CD14-positive monocyte (primary cell): ENCODE data around the gene SHISA6. TPM values are rescaled to one million over a fixed set of nuclear protein-coding genes. Genes with fewer than 3 reads are reported as not detected.

Source experiments
- DNase-seq, 3 donors: peaks; one replicate each; pipeline ENCODE4 v3.0.0-alpha.2; 2011 to 2022
- H2AFZ ChIP-seq: 2 replicates; pipeline ENCODE4 v1.6.0; 2012; ENCODE audit warnings: mild to moderate bottlenecking, low read depth, low read length, inconsistent platforms; ENCODE audit not compliant: insufficient read depth, poor library complexity, severe bottlenecking
- H3K27ac ChIP-seq, 2 donors: 1 replicate in 1 of 2; 2 replicates in 1 of 2; pipeline ENCODE4 v1.5.1; 2012 to 2013; ENCODE audit warnings: low read length in 2 of 2, control low read depth in 1 of 2, inconsistent platforms in 1 of 2, low read depth in 1 of 2, mild to moderate bottlenecking in 1 of 2
- H3K27me3 ChIP-seq, 2 donors: one replicate each; pipeline versions ENCODE4 v1.6.0 to v1.6.1; 2011 to 2013; ENCODE audit warnings: low read length in 2 of 2; ENCODE audit not compliant: control insufficient read depth in 2 of 2, insufficient read depth in 2 of 2
- H3K36me3 ChIP-seq, 2 donors: replicated peaks in 1 of 2; 1 replicate in 1 of 2; 2 replicates in 1 of 2; pipeline versions ENCODE4 v1.5.1 to v1.6.1; 2012 to 2013; ENCODE audit warnings: low read length in 2 of 2, control low read depth in 1 of 2, inconsistent platforms in 1 of 2, mild to moderate bottlenecking in 1 of 2; ENCODE audit not compliant: insufficient read depth in 2 of 2, control insufficient read depth in 1 of 2
- H3K4me1 ChIP-seq, 2 donors: 1 replicate in 1 of 2; 2 replicates in 1 of 2; pipeline versions ENCODE4 v1.5.1 to v1.6.1; 2012 to 2013; ENCODE audit warnings: low read length in 2 of 2, control low read depth in 1 of 2, inconsistent platforms in 1 of 2, mild to moderate bottlenecking in 1 of 2, moderate library complexity in 1 of 2; ENCODE audit not compliant: insufficient read depth in 2 of 2, control insufficient read depth in 1 of 2
- H3K4me2 ChIP-seq: replicated peaks from 2 replicates; pipeline ENCODE3; 2012; ENCODE audit warnings: low read length, moderate library complexity, mild to moderate bottlenecking; ENCODE audit not compliant: poor library complexity, severe bottlenecking; ENCODE audit errors: extremely low read depth
- H3K4me3 ChIP-seq, 3 experiments: fragments of 200-600 bp in 1 of 3; sonication (generic) in 1 of 3; replicated peaks in 1 of 3; 1 replicate in 2 of 3; 2 replicates in 1 of 3; pipeline ENCODE4 v1.5.1; 2011 to 2013; ENCODE audit warnings: low read length in 3 of 3, mild to moderate bottlenecking in 3 of 3, control low read depth in 2 of 3, low read depth in 2 of 3, inconsistent platforms in 1 of 3, moderate library complexity in 1 of 3
- H3K79me2 ChIP-seq: 2 replicates; pipeline ENCODE4 v1.6.0; 2012; ENCODE audit warnings: mild to moderate bottlenecking, control low read depth, inconsistent platforms, low read length, moderate library complexity; ENCODE audit not compliant: insufficient read depth
- H3K9ac ChIP-seq: 2 replicates; pipeline ENCODE4 v1.6.0; 2017; ENCODE audit warnings: low read length, mild to moderate bottlenecking; ENCODE audit not compliant: insufficient read depth, poor library complexity, severe bottlenecking
- H3K9me3 ChIP-seq, 2 donors: replicated peaks in 1 of 2; 1 replicate in 1 of 2; 2 replicates in 1 of 2; pipeline versions ENCODE4 v1.5.1 to v1.6.1; 2012 to 2013; ENCODE audit warnings: low read length in 2 of 2, control low read depth in 1 of 2; ENCODE audit not compliant: control insufficient read depth in 1 of 2, insufficient read depth in 1 of 2
- H4K20me1 ChIP-seq: 2 replicates; pipeline ENCODE4 v1.6.0; 2012; ENCODE audit warnings: mild to moderate bottlenecking, low read length, control low read depth, moderate library complexity; ENCODE audit not compliant: insufficient read depth
- H3K27ac Mint-ChIP-seq, 7 donors: one replicate each; pipeline ENCODE4 v1.8.0; 2020; ENCODE audit warnings: mild to moderate bottlenecking in 7 of 7, mixed read lengths in 7 of 7, moderate library complexity in 6 of 7, inconsistent platforms in 2 of 7
- H3K27me3 Mint-ChIP-seq, 3 donors: one replicate each; pipeline ENCODE4 v1.8.0; 2021 to 2022; ENCODE audit warnings: low read depth in 3 of 3, mild to moderate bottlenecking in 3 of 3, mixed read lengths in 3 of 3, moderate library complexity in 3 of 3, inconsistent platforms in 1 of 3
- H3K36me3 Mint-ChIP-seq, 2 donors: one replicate each; pipeline ENCODE4 v1.8.0; 2020; ENCODE audit warnings: mixed read lengths in 2 of 2, inconsistent platforms in 1 of 2, mild to moderate bottlenecking in 1 of 2
- H3K4me1 Mint-ChIP-seq: one replicate; pipeline ENCODE4 v1.8.0; 2020; ENCODE audit warnings: mild to moderate bottlenecking, mixed read lengths
- H3K4me3 Mint-ChIP-seq, 2 donors: one replicate each; pipeline ENCODE4 v1.8.0; 2020; ENCODE audit warnings: mild to moderate bottlenecking in 2 of 2, mixed read lengths in 2 of 2, moderate library complexity in 1 of 2
- H3K9me3 Mint-ChIP-seq, 7 donors: one replicate each; pipeline ENCODE4 v1.8.0; 2020 to 2022; ENCODE audit warnings: mixed read lengths in 7 of 7, mild to moderate bottlenecking in 6 of 7, moderate library complexity in 6 of 7, inconsistent platforms in 2 of 7
- whole genome bisulfite sequencing: methylation state at CpG from one replicate; pipeline ENCODE4 v1.1.5; 2013; ENCODE audit warnings: missing lambda C conversion rate; ENCODE audit not compliant: insufficient coverage; 5-methylcytosine and 5-hydroxymethylcytosine counted together
- intact Hi-C, 2 donors: fragments of 100-400 bp; cut with micrococcal nuclease; formaldehyde crosslinking; loops; one replicate each; pipeline versions ENCODE4 v1.15.0 to v1.15.1; 2023
- polyA plus RNA-seq, 3 donors: library from polyadenylated mRNA; depleted of rRNA in 1 of 3; unstranded in 2 of 3; stranded (reverse) in 1 of 3; fragments of 300-500 nt in 2 of 3; fragments of >200 nt in 1 of 3; fragmentation: Illumina TruSeq in 2 of 3; gene quantifications; 1 replicate in 2 of 3; 2 replicates in 1 of 3; pipeline ENCODE4 v1.2.3, GENCODE V29; 2012 to 2021
- TF ChIP-seq, protein P1 (sequence below): fragments of 200-600 bp; IDR thresholded peaks from one replicate; pipeline ENCODE4 v1.8.0; 2022; ENCODE audit warnings: antibody characterized with exemption, mild to moderate bottlenecking

The SHISA6 gene
- polyA plus RNA-seq, 3 donors = not detected

- Histone ChIP-seq H3K9ac (no peak overlapping the region), H3K4me3 (no peak overlapping the region), H3K79me2 (no peaks in the 10 kb centered on the region), H3K4me2 (no peak overlapping the region), H3K4me1 (no peaks in the 10 kb centered on the region), H4K20me1 (no peaks in the 10 kb centered on the region), H3K36me3 (no peaks in the 10 kb centered on the region), H3K27me3 (no peaks in the 10 kb centered on the region), H3K27ac (no peak overlapping the region), H3K9me3 (peaks cover 35 to 51% of the 10 kb centered on the region in 2 donors), H2AFZ (no peak overlapping the region)
- Mint-ChIP-seq H3K27me3 (peaks cover 0 to 2% (median 0%) of the 10 kb centered on the region in 3 donors), H3K9me3 (peaks cover 12 to 35% (median 27%) of the 10 kb centered on the region in 7 donors), H3K4me3 (no peak overlapping the region), H3K36me3 (no peaks in the 10 kb centered on the region), H3K27ac (no peak overlapping the region), H3K4me1 (no peaks in the 10 kb centered on the region)
- no CpG with 5 or more reads among the region's 2 CpGs for WGBS
- DNase-seq = no peak
- TF ChIP-seq, protein P1, sequence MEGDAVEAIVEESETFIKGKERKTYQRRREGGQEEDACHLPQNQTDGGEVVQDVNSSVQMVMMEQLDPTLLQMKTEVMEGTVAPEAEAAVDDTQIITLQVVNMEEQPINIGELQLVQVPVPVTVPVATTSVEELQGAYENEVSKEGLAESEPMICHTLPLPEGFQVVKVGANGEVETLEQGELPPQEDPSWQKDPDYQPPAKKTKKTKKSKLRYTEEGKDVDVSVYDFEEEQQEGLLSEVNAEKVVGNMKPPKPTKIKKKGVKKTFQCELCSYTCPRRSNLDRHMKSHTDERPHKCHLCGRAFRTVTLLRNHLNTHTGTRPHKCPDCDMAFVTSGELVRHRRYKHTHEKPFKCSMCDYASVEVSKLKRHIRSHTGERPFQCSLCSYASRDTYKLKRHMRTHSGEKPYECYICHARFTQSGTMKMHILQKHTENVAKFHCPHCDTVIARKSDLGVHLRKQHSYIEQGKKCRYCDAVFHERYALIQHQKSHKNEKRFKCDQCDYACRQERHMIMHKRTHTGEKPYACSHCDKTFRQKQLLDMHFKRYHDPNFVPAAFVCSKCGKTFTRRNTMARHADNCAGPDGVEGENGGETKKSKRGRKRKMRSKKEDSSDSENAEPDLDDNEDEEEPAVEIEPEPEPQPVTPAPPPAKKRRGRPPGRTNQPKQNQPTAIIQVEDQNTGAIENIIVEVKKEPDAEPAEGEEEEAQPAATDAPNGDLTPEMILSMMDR = no peak
- intact Hi-C loops = no loop called here
Observed at GRCh38 chr17:11561702-11562101, 320.7 kb downstream of the SHISA6 start.

GRCh38 chr17:11564589-11565380 is 323.8 kb downstream of the SHISA6 start:
- Histone ChIP-seq H4K20me1 (no peaks in the 10 kb centered on the region), H3K79me2 (no peaks in the 10 kb centered on the region), H3K4me2 (no peak overlapping the region), H3K27me3 (no peaks in the 10 kb centered on the region), H2AFZ (no peak overlapping the region), H3K9ac (no peak overlapping the region), H3K27ac (no peak overlapping the region), H3K36me3 (no peaks in the 10 kb centered on the region), H3K4me3 (no peak overlapping the region), H3K9me3 (peaks cover 15 to 31% of the 10 kb centered on the region in 2 donors), H3K4me1 (no peaks in the 10 kb centered on the region)
- WGBS = 75% methylated on average over 2 of the region's 3 CpGs
- Mint-ChIP-seq H3K4me3 (no peak overlapping the region), H3K36me3 (no peaks in the 10 kb centered on the region), H3K27ac (no peak overlapping the region), H3K27me3 (peaks cover 0 to 2% (median 0%) of the 10 kb centered on the region in 3 donors), H3K4me1 (no peaks in the 10 kb centered on the region), H3K9me3 (peaks cover 5 to 18% (median 15%) of the 10 kb centered on the region in 7 donors)
- intact Hi-C loops = no loop called here
- DNase-seq = no peak
- TF ChIP-seq, protein P1 = no peak
